ENCODE data around the gene GPC5.

DNA sequence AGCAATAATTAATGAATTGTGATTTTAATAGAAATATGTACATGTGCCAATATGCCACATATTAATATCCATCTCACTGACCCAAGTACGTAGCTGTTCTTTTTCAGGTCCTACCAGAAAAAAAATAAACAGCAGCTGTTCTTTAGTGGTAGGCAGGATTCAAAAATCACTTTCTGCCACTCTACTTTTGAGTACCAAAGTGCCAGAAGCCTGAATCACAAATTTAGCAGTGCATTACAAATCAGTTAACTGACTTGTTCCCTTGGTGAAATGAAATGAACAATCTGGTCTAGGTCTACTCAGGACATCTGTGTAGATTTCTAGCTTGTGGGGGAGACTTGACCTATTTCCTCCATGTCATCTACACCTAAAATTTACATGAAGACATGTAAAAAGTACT lies 1052.6 kb downstream of the GPC5 start:
- TF ChIP-seq, protein P1, sequence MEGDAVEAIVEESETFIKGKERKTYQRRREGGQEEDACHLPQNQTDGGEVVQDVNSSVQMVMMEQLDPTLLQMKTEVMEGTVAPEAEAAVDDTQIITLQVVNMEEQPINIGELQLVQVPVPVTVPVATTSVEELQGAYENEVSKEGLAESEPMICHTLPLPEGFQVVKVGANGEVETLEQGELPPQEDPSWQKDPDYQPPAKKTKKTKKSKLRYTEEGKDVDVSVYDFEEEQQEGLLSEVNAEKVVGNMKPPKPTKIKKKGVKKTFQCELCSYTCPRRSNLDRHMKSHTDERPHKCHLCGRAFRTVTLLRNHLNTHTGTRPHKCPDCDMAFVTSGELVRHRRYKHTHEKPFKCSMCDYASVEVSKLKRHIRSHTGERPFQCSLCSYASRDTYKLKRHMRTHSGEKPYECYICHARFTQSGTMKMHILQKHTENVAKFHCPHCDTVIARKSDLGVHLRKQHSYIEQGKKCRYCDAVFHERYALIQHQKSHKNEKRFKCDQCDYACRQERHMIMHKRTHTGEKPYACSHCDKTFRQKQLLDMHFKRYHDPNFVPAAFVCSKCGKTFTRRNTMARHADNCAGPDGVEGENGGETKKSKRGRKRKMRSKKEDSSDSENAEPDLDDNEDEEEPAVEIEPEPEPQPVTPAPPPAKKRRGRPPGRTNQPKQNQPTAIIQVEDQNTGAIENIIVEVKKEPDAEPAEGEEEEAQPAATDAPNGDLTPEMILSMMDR (IDR thresholded peaks at IDR 0.05) = no peak
- TF ChIP-seq EZH2 (IDR thresholded peaks at IDR 0.05) = no peak
